ENCODE data around the gene XXYLT1.

Gene XXYLT1

DNA sequence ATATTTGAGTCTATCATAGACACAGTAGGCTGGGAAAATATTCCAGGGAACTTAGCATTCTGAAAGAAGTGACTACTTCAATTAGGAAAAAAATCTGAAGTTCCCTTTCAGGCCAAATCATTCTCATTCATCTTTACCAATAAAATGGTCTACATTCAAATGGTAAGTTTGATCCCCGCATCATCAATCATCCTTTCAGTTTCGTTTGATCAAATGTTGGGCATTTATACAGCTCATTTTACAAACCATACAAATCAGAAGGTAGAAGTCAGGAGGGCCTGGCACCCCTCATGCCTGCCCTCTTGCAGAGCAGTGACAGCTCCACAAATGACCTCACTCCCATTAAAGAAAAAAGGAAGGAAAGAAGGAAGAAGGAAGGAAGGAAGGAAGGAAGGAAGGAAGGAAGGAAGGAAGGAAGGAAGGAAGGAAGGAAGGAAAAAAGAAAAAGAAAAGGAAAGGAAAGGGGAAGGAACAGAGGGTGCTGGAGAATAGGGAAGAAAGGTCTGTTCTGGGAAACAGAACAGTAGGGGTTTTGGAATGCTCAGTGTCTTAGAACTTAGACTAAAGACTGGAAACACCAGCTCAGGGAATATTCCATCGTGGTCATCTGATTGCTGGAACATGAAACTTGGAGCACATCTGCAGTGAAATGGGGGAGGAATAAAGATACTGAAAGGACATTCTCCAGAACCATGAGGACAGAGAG, 86.1 kb downstream of the XXYLT1 start:
- DNase-seq (ENCODE audit: low read depth in 3 of 3), result no peak

DNA sequence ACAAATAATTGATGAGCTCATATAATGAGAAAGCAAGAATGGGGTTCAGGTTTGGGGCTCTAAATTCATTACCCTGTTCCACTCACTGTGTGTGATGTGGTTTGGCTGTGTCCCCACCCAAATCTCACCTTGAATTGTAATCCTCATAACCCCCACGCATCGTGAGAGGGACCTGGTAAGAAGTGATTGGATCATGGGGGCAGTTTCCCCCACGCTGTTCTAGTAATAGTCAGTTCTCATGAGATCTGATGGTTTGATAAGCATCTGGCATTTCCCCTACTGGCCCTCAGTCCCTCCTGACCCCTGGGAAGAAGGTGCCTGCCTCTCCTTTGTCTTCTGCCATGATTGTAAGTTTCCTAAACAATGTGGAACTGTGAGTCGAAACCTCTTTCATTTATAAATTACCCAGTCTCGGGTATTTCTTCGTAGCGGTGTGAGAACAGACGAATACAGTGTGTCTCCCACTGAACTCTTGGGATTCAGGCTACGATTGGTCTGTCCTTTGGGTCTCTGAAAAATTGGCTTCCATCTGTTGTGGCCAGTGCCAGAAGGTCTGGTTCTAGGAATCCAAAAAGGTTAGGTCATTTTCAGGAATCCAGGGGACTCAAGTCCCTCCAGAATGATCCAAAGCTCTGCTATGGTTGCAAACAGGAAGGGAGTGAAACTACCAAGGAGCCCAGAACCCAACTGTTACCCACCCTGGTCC, 87.7 kb downstream of the XXYLT1 start:
- peak in 2 of 3 experiments; percentile 18 to 24 for DNase-seq (ENCODE audit: low read depth in 3 of 3)

DNA sequence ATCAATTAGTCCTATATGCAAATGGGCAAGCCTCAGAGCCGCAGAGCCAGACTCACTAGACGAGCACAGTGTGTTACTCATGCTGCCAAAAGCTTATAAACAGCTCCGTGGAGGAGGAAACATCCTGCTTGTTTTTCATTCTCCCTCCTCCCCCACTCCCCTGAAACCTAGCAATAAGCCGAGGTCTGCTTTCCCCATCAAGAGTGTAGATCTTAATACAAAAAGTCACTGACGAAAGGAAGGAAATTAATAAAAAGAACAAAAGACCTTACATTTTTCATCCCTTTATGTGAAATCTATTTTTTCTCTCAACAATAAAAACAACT, 88.5 kb downstream of the XXYLT1 start:
- DNase-seq (ENCODE audit: low read depth in 3 of 3), result no peak

DNA sequence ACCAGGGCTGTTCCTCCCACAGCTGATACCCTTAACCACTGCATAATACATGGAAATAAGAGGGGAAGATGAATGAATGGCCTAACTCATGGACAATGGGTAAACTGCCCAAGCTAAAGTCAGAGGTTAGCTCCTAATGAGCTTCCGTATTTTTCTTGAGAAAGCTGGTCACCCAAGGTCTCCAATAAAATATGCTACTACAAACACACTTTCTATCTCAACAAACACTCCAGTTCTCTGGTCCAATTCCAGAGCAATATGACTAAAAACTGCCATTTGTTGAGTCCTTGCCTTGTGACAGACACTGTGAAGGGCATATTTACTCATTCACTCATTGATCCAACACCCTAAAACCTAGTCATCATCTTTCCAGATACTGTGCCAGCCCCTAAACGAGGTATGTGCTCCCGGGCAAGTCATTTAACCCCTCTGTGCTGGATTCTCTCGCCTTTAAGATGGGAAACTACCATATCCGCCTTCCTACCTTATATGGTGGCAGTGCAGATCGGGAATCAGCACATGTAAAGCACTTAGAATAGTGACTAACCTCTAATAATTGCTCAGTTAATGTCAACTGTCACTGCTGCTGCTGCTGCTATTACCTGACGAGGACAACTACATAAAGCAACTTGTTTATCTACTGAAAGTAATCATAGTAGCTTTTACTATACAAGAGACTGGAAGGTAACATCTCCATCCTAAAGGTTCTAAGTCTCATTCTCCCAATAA, 89.1 kb downstream of the XXYLT1 start:
- no peak for DNase-seq (ENCODE audit: low read depth in 3 of 3)

DNA sequence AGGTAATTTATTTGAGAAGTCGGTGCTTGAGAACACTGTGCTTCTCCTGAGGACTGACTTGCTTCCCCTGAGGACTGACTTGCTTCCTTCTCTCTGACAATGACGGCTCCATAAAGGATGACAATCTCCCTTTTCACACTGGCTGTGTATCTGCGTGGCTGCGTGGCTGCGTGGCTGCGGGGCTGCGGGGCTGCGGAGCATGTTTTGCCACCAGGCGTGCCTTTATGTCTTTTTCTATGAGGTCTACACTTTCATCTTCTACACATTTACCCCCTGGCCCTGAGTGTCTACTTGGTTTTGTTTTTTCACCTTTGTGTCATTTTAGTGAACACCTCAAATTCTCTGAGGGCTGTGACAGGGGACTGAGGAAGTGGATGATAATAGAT, 89.9 kb downstream of the XXYLT1 start:
- no peak for DNase-seq (ENCODE audit: low read depth in 3 of 3)

DNA sequence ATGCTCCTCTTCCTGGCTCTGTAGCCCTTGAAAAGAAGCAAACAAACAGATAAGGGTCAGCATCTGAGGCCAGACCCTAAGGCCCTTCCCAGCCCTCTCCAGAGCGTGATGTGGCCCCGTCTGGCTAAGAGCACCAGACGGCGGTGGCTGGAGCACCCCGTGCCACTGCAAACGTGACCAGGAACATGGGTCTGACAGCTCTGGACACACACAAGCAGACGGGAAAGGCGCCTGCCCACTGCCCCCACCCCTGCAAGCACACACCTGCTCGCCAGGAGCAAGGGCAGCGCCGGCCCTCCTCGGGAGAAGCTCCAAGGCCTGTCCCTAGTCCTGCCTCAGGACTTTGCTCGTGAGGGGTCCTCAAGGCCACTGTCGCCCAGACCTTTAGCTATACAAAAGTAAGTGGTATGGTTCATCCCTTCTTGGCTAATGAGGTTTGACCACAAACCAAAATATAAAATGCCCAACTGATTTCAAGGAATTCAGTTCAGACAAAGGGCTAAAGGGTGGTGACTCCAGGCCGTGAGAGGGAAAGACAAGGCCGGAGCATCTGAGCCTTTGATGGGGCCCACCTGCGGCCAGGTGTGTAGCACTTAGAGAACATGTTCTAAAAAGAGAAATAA, 90.4 kb downstream of the XXYLT1 start:
- no peak for DNase-seq (ENCODE audit: low read depth in 3 of 3)

DNA sequence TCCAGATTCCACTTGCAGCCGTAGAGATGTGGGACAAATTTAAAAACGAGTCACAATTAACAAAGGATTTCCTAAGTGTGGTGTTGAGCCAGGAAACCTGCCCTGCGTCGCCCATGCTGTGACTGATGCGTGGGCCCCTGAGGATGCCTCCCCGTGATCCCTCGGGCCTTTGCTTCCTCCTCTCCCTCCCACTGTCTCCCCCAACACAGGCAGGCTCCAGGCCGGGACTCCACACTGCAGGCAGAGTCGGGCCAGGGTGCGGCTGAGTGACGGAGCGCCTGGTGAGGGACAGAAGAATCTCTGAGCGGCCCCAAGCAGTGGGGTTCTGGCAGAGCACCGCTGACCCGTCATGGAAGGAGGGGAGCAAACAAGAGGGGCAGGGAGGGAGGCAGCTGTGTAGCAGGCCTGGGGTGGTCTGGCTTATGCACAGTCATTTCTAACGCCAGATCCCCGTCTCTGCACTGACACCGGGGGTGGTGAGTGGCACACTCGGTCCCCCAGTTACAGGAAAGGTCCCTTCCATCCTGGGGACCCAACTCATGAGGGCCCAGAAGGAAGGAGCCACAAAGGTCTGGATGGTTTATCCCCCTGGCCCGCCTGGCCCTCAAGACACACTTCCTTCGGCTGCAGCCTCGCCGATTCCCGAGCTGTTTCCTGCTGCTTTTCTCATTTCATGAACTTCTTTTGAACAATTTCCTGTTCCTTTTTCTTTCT, 91.0 kb downstream of the XXYLT1 start:
- no peak for DNase-seq (ENCODE audit: low read depth in 3 of 3)

DNA sequence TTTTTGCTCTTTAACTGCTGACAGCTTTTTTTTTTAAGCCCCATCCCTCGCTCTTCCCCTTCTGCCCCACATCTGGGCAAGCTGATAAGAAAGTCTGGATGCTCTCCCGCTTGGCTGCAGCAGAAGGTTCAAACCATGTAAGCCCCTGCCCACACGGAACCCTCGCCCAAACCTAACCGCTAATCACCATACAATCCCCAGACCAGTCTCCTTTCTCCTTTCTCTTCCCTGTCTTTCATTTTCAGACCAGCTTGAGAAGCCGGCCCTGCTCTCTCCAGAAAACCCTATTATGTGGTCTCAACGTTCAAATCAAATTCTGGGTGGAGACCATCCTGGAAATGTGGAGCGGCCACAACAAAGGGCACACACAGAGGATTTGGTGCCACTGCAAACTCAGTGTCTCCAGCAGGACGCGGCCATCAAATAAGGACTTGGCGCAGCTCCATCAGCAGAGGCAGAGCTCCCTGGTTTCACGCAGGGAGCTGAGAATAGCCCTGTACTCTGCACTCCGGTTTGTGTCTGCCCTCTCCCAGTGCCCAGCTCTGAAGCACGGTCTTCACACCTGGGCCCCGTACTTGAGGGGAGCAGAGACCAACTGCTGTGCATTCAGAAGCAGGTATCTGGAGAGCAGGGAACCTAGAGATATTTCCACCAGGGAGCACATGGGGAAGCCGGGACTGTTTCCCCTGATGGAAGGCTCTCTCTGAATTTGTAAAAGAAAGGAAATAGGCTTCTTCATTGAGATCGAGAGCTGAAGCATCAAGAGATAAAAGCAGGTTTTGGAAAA, 92.6 kb downstream of the XXYLT1 start:
- DNase-seq (ENCODE audit: low read depth in 3 of 3), result no peak

DNA sequence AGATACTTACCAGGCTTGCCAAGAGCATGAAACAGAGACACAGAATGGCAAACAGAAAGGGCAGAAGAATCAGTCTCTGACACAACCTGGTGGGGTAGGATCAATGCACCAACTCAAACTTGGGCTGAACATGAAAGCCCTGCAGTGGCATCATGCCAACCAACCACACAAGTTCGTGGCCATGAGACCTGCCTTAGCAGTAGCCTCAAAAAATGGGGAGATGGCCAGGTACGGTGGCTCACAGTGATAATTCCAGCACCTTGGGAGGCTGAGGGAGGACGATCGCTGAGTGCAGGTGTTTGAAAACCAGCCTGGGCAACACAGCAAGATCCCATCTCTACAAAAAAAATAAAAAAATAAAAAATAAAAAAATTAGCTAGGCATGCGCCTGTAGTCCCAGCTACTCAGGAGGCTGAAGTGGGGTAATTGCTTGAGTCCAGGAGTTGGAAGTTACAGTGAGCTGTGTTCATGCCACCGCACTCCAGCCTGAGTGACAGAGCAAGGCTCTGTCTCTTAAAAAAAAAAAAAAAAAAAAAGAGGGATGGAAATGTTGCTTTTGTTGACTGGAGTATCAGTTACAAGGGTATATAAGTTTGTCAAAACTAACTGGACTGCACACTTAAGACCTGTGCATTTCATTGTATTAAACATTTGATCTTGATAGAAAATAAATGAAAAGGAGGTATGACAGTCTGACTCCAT, 93.4 kb downstream of the XXYLT1 start:
- DNase-seq (ENCODE audit: low read depth in 3 of 3), result no peak

DNA sequence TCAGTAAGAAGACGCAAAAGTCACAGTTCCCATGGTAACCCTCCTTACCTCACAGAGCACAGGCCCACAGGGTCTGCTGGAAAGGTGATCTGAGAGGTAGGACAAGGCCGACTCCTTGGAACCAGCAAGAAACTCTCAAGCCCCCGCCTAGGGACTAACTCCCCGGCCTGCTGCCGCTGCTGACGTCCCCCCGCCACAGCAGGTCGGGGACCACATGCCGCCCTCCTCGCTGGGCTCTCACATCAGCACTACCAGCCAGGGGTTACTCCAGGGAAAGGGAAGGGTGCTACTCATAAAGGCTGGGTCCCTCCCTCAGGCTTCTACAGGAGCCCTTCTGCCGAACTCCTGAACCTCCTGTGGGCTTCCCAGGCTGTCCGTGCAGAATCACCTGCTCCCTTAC, 94.2 kb downstream of the XXYLT1 start:
- no peak for DNase-seq (ENCODE audit: low read depth in 3 of 3)

DNA sequence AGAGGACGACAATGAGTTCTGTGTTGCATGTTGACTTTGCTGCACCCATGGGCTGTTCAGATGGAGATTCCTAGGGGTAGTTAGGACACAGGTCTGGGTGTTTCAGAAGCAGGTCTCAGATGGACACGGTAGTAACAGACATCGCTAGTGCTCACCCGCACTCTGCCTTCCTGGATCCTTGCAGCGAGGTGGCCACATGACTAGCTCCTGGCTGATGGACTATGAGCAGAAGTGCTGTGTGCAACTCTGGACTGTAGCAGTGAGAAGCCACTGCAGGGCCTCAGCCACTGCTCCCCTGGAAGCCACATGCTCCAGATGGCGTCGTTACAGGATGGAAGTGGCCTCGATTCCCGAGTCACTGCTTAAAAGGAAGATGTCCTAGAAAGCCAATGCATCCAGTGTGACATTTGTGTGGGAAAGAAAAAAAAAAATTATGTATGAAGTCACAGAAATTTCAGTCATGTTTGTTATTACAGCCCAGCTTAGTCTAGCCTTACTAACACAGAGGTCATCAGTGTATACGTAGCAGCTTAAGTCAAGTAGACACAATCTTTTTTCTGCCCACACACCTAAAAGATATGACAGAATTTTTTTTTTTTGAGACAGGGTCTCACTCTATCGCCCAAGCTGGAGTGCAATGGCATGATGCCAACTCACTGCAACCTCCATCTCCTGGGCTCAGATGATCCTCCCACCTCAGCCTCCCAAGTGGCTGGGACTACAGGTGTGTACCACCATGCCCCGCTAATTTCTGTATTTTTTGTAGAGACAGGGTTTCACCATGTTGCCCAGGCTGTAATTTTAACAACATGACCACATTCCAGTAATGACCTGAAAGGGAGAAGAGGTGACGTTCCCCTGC, 95.3 kb downstream of the XXYLT1 start:
- no peak for DNase-seq (ENCODE audit: low read depth in 3 of 3)

DNA sequence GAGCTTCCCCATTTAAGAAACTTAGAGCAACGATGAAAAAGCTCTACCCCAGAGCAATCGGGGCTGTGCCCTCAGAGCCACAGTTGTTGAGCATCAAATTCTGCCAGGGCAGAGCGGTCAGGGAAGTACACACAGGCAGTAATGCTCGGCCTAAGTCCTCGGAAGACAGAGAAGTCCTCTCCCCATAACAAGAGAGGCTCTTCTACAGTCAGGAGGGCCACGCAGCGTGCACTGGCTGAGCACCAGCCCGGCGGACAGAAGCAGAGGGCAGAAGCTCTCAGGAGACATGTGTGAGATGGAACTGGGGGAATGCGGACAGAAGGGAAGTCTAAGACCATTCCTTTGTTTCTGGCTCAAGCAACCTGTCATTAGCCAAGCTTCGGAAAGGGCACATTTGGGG, 95.9 kb downstream of the XXYLT1 start:
- no peak for DNase-seq (ENCODE audit: low read depth in 3 of 3)

DNA sequence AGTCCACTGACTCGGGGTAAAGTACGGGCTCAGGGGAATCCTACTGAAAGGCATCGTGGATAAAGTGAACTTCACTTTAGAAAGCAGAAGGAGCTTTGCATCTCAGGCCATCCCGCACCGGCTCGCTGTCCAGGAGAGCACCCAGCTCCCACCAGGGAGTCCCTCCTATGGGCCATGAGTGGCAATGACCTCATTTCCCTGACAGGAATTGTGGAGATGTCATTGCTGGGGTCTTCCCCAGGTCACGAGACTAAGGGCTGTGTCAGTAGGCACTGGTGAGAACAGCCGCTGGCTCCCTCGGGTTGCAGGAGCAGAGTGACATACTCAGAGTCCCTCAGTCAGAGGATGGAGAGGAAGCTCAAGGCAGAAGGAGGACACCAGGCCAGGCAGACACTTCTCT, 97.3 kb downstream of the XXYLT1 start:
- no peak for DNase-seq (ENCODE audit: low read depth in 3 of 3)

DNA sequence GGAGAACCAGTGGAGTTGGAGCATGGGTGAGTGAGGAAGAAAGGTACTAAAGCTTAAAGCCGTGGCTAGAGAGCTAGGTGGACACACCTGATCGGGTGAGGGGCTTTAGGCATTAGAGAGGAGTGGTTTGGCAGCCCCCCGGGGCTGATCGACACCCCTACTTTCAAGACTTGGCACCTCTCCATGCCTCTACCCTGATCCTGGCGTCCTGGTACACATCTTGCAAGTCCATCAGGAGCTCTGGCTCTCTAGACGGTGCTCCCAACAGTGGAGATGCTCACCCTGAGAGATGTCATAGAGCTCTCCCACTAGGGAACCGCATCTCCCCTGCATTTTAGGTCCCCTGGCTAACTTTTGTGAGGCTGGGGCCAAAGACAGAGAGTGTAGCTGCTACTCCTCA, 98.1 kb downstream of the XXYLT1 start:
- no peak for DNase-seq (ENCODE audit: low read depth in 3 of 3)

DNA sequence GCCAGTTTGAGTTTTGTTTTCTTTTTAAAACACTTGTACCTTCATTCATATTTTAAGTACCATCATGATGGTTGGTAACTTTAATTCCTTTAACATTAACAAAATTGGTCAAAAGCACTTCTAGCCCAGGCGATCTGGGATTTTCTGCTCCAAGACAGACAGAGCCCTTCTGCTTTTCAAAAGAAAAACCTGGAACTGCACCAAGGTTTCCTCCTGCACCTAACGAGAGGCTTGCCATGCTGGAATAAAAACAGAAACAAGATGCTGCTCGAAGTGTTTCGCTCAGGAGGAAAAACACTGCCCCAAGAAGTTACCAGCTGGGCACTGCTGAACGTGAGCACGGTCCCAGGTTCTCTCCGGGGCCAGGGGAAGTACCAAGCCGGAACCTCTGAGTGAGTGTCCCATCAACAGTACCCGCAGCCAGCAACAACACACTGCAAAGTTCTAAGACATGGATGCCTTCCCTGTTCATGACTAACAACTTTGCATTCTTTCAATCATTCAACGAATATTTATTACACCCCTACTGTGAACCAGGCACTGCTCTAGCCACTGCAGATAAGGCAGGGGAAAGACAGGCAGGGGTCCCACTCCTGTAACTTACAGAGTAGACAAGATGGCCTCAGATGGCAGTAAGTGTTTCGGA, 98.8 kb downstream of the XXYLT1 start:
- no peak for DNase-seq (ENCODE audit: low read depth in 3 of 3)

DNA sequence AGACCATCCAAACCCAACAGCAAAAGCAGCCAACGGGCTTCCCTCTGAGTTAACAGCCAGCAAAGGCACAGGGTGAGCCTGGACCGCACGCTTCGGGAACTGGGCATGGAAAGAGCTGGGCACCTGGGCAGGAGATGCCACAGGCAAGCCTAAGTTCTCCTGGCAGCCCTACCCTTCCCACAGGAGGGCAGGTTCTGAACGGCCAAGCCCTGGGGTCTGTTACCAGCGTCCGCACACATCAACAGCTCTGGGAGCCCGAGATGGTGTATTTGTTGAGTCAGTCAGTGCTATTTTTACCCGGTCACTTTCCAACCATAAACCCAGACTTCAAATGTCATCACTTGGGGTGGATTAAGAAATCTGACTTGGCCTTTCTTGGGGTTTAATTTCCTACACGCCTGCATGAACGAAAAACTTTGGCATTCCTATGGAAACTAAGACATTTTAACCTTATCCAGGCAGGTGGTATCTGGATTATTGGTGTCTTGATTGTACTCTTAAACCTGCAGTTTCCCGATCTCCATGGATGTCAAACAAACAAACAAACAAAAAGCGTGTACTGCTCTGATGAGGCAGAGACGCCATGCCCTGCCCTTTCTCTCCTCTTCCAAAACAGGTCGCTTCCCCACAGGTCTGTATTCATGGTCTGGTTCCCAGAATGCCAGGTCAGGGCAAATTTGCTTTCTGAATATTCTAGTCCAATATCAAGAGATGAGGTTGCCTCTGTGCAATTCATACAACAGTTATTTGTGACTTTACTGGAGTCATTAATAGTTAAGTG, 99.7 kb downstream of the XXYLT1 start:
- no peak for DNase-seq (ENCODE audit: low read depth in 3 of 3)

DNA sequence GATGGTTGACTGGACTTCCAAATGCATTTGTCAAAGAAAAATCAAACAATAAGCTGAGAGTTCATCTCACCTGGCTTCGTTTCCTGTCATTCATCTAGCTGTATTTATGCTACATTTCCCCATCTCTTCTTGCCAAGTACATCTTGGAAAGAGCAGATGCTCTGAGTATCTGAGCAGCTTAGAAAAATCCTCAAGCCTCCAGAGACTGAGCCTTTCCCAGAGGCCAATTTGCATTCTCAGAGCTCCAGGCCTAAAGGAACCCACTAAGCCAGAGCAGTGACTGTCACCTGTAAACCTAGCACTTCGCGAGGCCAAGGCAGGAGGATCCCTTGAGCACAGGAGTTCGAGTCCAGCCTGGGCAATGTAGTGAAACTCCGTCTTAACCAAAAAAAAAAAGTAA, 100.5 kb downstream of the XXYLT1 start:
- DNase-seq (ENCODE audit: low read depth in 3 of 3), result no peak

DNA sequence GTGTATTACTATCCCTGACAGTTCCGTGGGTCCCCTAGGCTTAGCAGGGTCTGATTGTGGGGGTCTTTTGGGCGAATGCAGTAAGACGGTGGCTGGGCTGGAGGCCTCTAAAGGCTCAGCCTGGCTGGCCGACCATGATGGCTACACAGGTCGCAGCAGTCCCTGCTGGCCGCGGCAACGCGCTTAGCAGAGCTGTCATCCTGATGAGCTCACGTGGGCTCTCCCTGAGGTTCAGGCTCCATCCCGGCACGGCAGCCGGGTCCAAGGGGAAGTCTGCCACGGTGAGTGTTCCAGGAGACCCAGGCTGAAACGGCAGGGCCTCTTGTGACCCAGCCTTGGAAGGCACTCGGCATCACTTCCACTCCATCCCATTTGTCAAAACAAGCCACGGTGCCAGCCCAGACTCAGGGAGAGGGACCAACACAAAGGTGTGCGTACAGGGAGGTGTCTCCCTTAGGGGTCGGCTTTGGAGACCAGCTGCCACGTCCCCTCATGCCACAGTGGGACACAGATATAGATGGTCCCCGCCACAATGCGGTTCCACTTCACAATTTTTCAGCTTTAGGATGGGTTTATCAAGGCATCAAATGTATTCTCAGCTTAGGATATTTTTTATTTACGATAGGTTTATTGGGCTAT, 101.8 kb downstream of the XXYLT1 start:
- DNase-seq (ENCODE audit: low read depth in 3 of 3), result no peak

Measured in stimulated activated CD4-positive, alpha-beta T cell treated with anti-CD3 and anti-CD28 coated beads, TNF-alpha, amount 100 ng/mL, for 24 hours (primary cell).